ENCODE measurements around the gene CHERP.

Gene CHERP

GRCh38 chr19:16540948-16541347 is 1.3 kb downstream of the CHERP start:
- DNase-seq: no peak

- DNase-seq: no peak
Measured at GRCh38 chr19:16537111-16537510, 5.1 kb downstream of the CHERP start.

- no peak for DNase-seq
Measured at GRCh38 chr19:16536130-16536529, 6.1 kb downstream of the CHERP start.

GRCh38 chr19:16535381-16535780 is 6.9 kb downstream of the CHERP start:
- DNase-seq: no peak

- no peak for DNase-seq
Measured at GRCh38 chr19:16532440-16533234, 9.6 kb downstream of the CHERP start.

GRCh38 chr19:16531380-16531669 is 10.9 kb downstream of the CHERP start:
- DNase-seq: no peak

GRCh38 chr19:16530540-16531379 is 11.5 kb downstream of the CHERP start:
- no peak for DNase-seq

- DNase-seq: no peak
Measured at GRCh38 chr19:16529466-16530144, 12.6 kb downstream of the CHERP start.

- DNase-seq: peak; percentile 13
Measured at GRCh38 chr19:16527971-16528521, 14.2 kb downstream of the CHERP start.

GRCh38 chr19:16527334-16527935 is 14.8 kb downstream of the CHERP start:
- no peak for DNase-seq

- no peak for DNase-seq
Measured at GRCh38 chr19:16525751-16526481, 16.3 kb downstream of the CHERP start.

- DNase-seq: no peak
Measured at GRCh38 chr19:16524991-16525734, 17.1 kb downstream of the CHERP start.

GRCh38 chr19:16522559-16523377 is 19.5 kb downstream of the CHERP start:
- no peak for DNase-seq

GRCh38 chr19:16521715-16522289 is 20.4 kb downstream of the CHERP start:
- no peak for DNase-seq

- DNase-seq: no peak
Measured at GRCh38 chr19:16520986-16521624, 21.1 kb downstream of the CHERP start.

GRCh38 chr19:16520074-16520973 is 21.9 kb downstream of the CHERP start:
- DNase-seq: no peak

GRCh38 chr19:16519230-16519687 is 23.0 kb downstream of the CHERP start:
- DNase-seq: no peak

GRCh38 chr19:16518483-16519229 is 23.6 kb downstream of the CHERP start:
- DNase-seq: no peak

Data from NCI-H69 (cell line).